Panc1 (cell line): ENCODE results near the gene MAP7D3. TPM values are rescaled to one million over a fixed set of nuclear protein-coding genes. Genes with fewer than 3 reads are reported as not detected.

Experiments used
- ATAC-seq: fragments of 200-7000 bp; cut with Tn5 transposase; 2 replicates; pipeline ENCODE4 v1.9.1; 2020; ENCODE audit warnings: mild to moderate bottlenecking, moderate library complexity
- BruUV-seq: library from RNA; stranded (reverse); fragments of 400-500 nt; replicated peaks from 2 replicates; lab custom pipeline; 2021; lab: Mats Ljungman, UMichigan
- CTCF ChIA-PET: fragments of 300-600 bp; sonication (Branson Sonifier 250); formaldehyde crosslinking; loops from one replicate; lab custom pipeline; 2022; ENCODE audit warnings: antibody characterized with exemption; lab: Charles Lee
- POLR2A ChIA-PET: fragments of 300-600 bp; sonication (Branson Sonifier 250); formaldehyde crosslinking; loops from one replicate; lab custom pipeline; 2022; ENCODE audit warnings: antibody characterized with exemption; lab: Charles Lee
- DNase-seq: peaks from one replicate; pipeline ENCODE4 v3.0.0-alpha.2; 2010; ENCODE audit warnings: low read depth, low spot score
- H3K27ac ChIP-seq: 2 replicates; pipeline ENCODE4 v1.5.1; 2011; ENCODE audit warnings: mild to moderate bottlenecking, low read length, inconsistent platforms
- H3K27me3 ChIP-seq: fragments of 200-500 bp; sonication (Bioruptor generic); 2 replicates; pipeline ENCODE4 v1.6.0; 2014; ENCODE audit warnings: low read length, inconsistent platforms; ENCODE audit not compliant: control insufficient read depth, insufficient read depth
- H3K36me3 ChIP-seq: fragments of 200-500 bp; sonication (Bioruptor generic); 2 replicates; pipeline ENCODE4 v1.5.1; 2014; ENCODE audit warnings: inconsistent platforms, mild to moderate bottlenecking, low read length, moderate library complexity; ENCODE audit not compliant: control insufficient read depth, insufficient read depth
- H3K4me1 ChIP-seq: 2 replicates; pipeline ENCODE4 v1.5.1; 2011; ENCODE audit warnings: inconsistent platforms, mild to moderate bottlenecking, low read length, moderate library complexity; ENCODE audit not compliant: control insufficient read depth, insufficient read depth
- H3K4me3 ChIP-seq, 2 experiments: 2 replicates each; pipeline ENCODE4 v1.5.1; 2011 to 2012; ENCODE audit warnings: low read depth in 2 of 2, low read length in 2 of 2, mild to moderate bottlenecking in 2 of 2, inconsistent platforms in 1 of 2, moderate library complexity in 1 of 2
- H3K9me3 ChIP-seq: fragments of 200-500 bp; sonication (Bioruptor generic); 2 replicates; pipeline ENCODE4 v1.5.1; 2014; ENCODE audit warnings: low read depth, mild to moderate bottlenecking, inconsistent platforms, low read length, moderate library complexity; ENCODE audit not compliant: control insufficient read depth, insufficient read depth
- POLR2AphosphoS5 ChIP-seq: IDR thresholded peaks from 2 replicates; pipeline ENCODE4 v1.6.1; 2012; ENCODE audit warnings: mild to moderate bottlenecking, low read depth, low read length, moderate library complexity
- REST ChIP-seq, 2 experiments: IDR thresholded peaks; 2 replicates each; pipeline ENCODE4 v1.6.1; 2011 to 2012; ENCODE audit warnings: low read depth in 2 of 2, control low read depth in 1 of 2, low read length in 1 of 2, mild to moderate bottlenecking in 1 of 2, moderate library complexity in 1 of 2; ENCODE audit not compliant: insufficient read depth in 1 of 2
- SIN3A ChIP-seq: IDR thresholded peaks from 2 replicates; pipeline ENCODE4 v1.6.1; 2012; ENCODE audit warnings: low read depth, mild to moderate bottlenecking, low read length, moderate library complexity, borderline replicate concordance; ENCODE audit not compliant: insufficient read depth
- TCF7L2 ChIP-seq: IDR thresholded peaks from 2 replicates; pipeline ENCODE4 v1.6.1; 2011; ENCODE audit warnings: mild to moderate bottlenecking, low read depth, low read length, inconsistent platforms
- in situ Hi-C: cut with HindIII; loops from 2 replicates; pipeline ENCODE4 v1.10.0; 2016; ENCODE audit warnings: low sequenced_read_pairs, low pct_unique_long_range_greater_than_20kb
- intact Hi-C: fragments of 100-400 bp; cut with micrococcal nuclease; formaldehyde crosslinking; loops from one replicate; pipeline ENCODE4 v1.10.0; 2022; ENCODE audit not compliant: unreplicated experiment
- total RNA-seq: library from RNA; stranded (reverse); gene quantifications from one replicate; pipeline ENCODE4 v1.2.1, GENCODE V29; 2021; ENCODE audit not compliant: unreplicated experiment
- TF ChIP-seq, protein P1 (sequence below): fragments of 450-650 bp; IDR thresholded peaks from 2 replicates; pipeline ENCODE4 v1.5.1; 2017; ENCODE audit warnings: mild to moderate bottlenecking

The MAP7D3 gene
- total RNA-seq, 1 experiment from 2014 or later: 23.3 TPM

- no peak for TF ChIP-seq REST (IDR thresholded peaks at IDR 0.05; ENCODE audit: insufficient read depth in 1 of 2, low read depth in 2 of 2, low read length in 1 of 2)
- TF ChIP-seq, protein P1, sequence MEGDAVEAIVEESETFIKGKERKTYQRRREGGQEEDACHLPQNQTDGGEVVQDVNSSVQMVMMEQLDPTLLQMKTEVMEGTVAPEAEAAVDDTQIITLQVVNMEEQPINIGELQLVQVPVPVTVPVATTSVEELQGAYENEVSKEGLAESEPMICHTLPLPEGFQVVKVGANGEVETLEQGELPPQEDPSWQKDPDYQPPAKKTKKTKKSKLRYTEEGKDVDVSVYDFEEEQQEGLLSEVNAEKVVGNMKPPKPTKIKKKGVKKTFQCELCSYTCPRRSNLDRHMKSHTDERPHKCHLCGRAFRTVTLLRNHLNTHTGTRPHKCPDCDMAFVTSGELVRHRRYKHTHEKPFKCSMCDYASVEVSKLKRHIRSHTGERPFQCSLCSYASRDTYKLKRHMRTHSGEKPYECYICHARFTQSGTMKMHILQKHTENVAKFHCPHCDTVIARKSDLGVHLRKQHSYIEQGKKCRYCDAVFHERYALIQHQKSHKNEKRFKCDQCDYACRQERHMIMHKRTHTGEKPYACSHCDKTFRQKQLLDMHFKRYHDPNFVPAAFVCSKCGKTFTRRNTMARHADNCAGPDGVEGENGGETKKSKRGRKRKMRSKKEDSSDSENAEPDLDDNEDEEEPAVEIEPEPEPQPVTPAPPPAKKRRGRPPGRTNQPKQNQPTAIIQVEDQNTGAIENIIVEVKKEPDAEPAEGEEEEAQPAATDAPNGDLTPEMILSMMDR: no peak
- TF ChIP-seq POLR2AphosphoS5: no peak
- no peak for TF ChIP-seq SIN3A
- H3K36me3 ChIP-seq: no peaks in the 10 kb centered on the region
- no peak overlapping the region for H3K4me3 ChIP-seq
- in situ Hi-C loops (no loop called here), intact Hi-C loops (no loop called here)
- no peak overlapping the region for H3K27ac ChIP-seq
- no TSS peak for BruUV-seq
- no peaks in the 10 kb centered on the region for H3K9me3 ChIP-seq
- H3K27me3 ChIP-seq: no peaks in the 10 kb centered on the region
- ATAC-seq: no peak
- ChIA-PET POLR2A (no interaction called here), CTCF (no interaction called here)
- H3K4me1 ChIP-seq: no peaks in the 10 kb centered on the region
- no peak for DNase-seq
Measured at GRCh38 chrX:136205882-136206380, 45.3 kb downstream of the MAP7D3 start.

DNA sequence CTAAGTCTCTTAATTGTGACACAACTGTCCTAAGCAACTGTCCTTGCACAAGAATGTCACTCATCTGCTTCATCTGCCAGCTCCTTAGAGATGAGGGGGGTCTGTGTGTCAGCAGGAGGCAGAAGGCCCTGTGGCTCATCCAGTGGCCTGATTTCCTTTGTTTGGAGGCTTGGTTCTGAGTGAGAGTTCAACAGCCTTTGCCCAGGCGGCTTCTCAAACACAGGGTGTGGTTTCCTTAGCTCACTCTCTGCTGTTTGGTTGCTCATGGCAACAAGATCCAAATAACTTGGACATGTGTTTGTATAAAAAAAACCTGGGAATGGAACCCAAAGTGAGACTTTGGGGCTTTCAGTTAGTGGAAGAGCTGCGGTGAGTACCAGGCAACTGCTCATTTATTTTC, 46.6 kb downstream of the MAP7D3 start:
- POLR2A ChIA-PET: no interaction called here
- no peak overlapping the region for H3K27ac ChIP-seq
- ATAC-seq (no peak), DNase-seq (no peak)
- no peak overlapping the region for H3K4me3 ChIP-seq
- intact Hi-C loops (no loop called here), in situ Hi-C loops (no loop called here)
- CTCF ChIA-PET: no interaction called here
- no peaks in the 10 kb centered on the region for H3K36me3 ChIP-seq
- TF ChIP-seq POLR2AphosphoS5: no peak
- no peak for TF ChIP-seq TCF7L2
- TF ChIP-seq, protein P1: no peak
- no peak for TF ChIP-seq SIN3A
- TF ChIP-seq REST (IDR thresholded peaks at IDR 0.05; ENCODE audit: insufficient read depth in 1 of 2, low read depth in 2 of 2, low read length in 1 of 2): no peak
- BruUV-seq: no TSS peak
- H3K4me1 ChIP-seq: no peaks in the 10 kb centered on the region
- H3K27me3 ChIP-seq: no peaks in the 10 kb centered on the region
- no peaks in the 10 kb centered on the region for H3K9me3 ChIP-seq
